ENCODE data around the gene STRN. TPM values are rescaled to one million over a fixed set of nuclear protein-coding genes. Genes with fewer than 3 reads are reported as not detected.
A peak's percentile ranks its signal among the peaks of the same experiment; 100 is the strongest.

The STRN gene
- total and polyA plus RNA-seq, 10 of the 15 experiments (the other 5 are each of a cell fraction or from before 2014, with no cell fraction given), result 1.00 to 19.2 (median 9.1) TPM

DNA sequence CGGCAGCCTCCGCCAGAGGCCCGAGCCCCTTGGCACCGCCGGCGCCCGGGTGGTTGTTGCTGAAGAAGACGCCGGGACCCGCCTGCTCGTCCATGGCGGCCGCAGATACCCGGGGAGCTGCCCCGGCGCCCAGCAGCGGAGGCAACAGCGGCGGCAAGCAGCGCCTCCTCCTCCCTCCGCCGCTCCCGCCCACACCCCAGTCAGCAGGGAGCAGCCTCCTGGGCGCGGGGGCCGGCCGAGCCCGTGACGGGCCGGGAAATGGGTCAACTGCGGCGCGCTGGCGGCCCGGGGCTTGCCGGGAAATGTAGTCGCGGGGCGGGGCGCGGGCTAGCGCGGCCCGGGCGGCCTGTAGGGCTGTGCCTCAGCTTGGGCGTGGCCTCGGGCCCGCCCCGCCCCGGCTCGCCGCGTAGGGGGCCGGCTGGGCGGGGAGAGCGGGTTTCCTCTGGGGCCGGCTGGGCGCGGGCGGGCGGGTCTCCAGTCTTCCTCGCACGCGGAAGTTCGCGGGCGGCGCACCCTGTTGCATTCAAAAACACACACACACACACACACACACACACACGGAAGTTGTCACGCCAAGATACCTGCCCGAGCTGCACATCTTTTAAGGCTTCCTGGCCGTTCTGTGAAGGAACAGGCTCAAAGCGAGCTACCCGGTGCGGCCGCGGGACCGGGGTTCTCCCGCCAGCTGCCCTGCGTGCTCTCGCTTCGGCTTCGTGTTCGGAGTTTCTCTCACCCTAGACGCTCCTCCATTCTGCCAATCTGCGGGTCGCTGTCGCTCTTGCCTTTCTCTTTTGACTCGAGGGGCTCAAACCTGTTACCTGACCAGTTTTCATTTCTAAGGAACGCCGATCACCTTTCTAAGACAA is at the start of gene STRN (continued):
- 0 out of 2 replicates have a peak, but pooled peaks have one; percentile 8 for TF ChIP-seq ZNF24 (IDR thresholded peaks at IDR 0.05)
- no peak; the same call in 1 of the 2 replicates for TF ChIP-seq NR2F1 (conservative IDR thresholded peaks at IDR 0.05)
- TF ChIP-seq, protein P1, sequence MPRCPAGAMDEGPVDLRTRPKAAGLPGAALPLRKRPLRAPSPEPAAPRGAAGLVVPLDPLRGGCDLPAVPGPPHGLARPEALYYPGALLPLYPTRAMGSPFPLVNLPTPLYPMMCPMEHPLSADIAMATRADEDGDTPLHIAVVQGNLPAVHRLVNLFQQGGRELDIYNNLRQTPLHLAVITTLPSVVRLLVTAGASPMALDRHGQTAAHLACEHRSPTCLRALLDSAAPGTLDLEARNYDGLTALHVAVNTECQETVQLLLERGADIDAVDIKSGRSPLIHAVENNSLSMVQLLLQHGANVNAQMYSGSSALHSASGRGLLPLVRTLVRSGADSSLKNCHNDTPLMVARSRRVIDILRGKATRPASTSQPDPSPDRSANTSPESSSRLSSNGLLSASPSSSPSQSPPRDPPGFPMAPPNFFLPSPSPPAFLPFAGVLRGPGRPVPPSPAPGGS (IDR thresholded peaks at IDR 0.05; ENCODE audit: borderline replicate concordance, insufficient read depth, low read depth, low read length, poor library complexity, severe bottlenecking), result no peak
- no peak for TF ChIP-seq EED (IDR thresholded peaks at IDR 0.05; ENCODE audit: low read depth)
- TF ChIP-seq, protein P2, sequence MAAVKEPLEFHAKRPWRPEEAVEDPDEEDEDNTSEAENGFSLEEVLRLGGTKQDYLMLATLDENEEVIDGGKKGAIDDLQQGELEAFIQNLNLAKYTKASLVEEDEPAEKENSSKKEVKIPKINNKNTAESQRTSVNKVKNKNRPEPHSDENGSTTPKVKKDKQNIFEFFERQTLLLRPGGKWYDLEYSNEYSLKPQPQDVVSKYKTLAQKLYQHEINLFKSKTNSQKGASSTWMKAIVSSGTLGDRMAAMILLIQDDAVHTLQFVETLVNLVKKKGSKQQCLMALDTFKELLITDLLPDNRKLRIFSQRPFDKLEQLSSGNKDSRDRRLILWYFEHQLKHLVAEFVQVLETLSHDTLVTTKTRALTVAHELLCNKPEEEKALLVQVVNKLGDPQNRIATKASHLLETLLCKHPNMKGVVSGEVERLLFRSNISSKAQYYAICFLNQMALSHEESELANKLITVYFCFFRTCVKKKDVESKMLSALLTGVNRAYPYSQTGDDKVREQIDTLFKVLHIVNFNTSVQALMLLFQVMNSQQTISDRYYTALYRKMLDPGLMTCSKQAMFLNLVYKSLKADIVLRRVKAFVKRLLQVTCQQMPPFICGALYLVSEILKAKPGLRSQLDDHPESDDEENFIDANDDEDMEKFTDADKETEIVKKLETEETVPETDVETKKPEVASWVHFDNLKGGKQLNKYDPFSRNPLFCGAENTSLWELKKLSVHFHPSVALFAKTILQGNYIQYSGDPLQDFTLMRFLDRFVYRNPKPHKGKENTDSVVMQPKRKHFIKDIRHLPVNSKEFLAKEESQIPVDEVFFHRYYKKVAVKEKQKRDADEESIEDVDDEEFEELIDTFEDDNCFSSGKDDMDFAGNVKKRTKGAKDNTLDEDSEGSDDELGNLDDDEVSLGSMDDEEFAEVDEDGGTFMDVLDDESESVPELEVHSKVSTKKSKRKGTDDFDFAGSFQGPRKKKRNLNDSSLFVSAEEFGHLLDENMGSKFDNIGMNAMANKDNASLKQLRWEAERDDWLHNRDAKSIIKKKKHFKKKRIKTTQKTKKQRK (IDR thresholded peaks at IDR 0.05; ENCODE audit: low read depth, low read length), result no peak
- TF ChIP-seq RUNX3 (IDR thresholded peaks at IDR 0.05; ENCODE audit: low read length), result peak; percentile 6; the same call in 1 of the 2 replicates
- TF ChIP-seq, protein P3, sequence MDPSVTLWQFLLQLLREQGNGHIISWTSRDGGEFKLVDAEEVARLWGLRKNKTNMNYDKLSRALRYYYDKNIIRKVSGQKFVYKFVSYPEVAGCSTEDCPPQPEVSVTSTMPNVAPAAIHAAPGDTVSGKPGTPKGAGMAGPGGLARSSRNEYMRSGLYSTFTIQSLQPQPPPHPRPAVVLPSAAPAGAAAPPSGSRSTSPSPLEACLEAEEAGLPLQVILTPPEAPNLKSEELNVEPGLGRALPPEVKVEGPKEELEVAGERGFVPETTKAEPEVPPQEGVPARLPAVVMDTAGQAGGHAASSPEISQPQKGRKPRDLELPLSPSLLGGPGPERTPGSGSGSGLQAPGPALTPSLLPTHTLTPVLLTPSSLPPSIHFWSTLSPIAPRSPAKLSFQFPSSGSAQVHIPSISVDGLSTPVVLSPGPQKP (IDR thresholded peaks at IDR 0.05; ENCODE audit: low read depth, low read length), result 0 out of 2 replicates have a peak, but pooled peaks have one; percentile 32
- TF ChIP-seq CBX3 (IDR thresholded peaks at IDR 0.05; ENCODE audit: borderline replicate concordance, low read depth), result no peak
- TF ChIP-seq, protein P4, sequence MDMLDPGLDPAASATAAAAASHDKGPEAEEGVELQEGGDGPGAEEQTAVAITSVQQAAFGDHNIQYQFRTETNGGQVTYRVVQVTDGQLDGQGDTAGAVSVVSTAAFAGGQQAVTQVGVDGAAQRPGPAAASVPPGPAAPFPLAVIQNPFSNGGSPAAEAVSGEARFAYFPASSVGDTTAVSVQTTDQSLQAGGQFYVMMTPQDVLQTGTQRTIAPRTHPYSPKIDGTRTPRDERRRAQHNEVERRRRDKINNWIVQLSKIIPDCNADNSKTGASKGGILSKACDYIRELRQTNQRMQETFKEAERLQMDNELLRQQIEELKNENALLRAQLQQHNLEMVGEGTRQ (IDR thresholded peaks at IDR 0.05; ENCODE audit: borderline replicate concordance, low read depth, low read length), result no peak
- TF ChIP-seq IKZF2 (IDR thresholded peaks at IDR 0.05), result peak in 1 of 2 experiments; percentile 68; a peak in 2 of 4 replicates
- TF ChIP-seq SIX5 (IDR thresholded peaks at IDR 0.05; ENCODE audit: low read depth, low read length, severe bottlenecking), result peak; percentile 90
- TF ChIP-seq SMC3 (IDR thresholded peaks at IDR 0.05; ENCODE audit: borderline replicate concordance, low read length), result no peak
- 0 out of 2 replicates have a peak, but pooled peaks have one; percentile 29 for TF ChIP-seq PML (IDR thresholded peaks at IDR 0.05; ENCODE audit: low read length)
- TF ChIP-seq NRF1 (conservative IDR thresholded peaks at IDR 0.05; ENCODE audit: low read depth, low read length), result 0 out of 2 replicates have a peak, but pooled peaks have one; percentile 1
- TF ChIP-seq TCF12 (IDR thresholded peaks at IDR 0.05; ENCODE audit: low read depth, low read length), result peak; percentile 66; the same call in 1 of the 2 replicates
- no peak for TF ChIP-seq ZBED1 (IDR thresholded peaks at IDR 0.05; ENCODE audit: borderline replicate concordance)
- TF ChIP-seq HDAC6 (IDR thresholded peaks at IDR 0.05; ENCODE audit: unreplicated experiment), result no peak
- TF ChIP-seq STAT1 (conservative IDR thresholded peaks at IDR 0.05), result no peak
- peak in 1 of 2 experiments; percentile 86; a peak in 2 of 4 replicates for TF ChIP-seq ETV6 (conservative IDR thresholded peaks at IDR 0.05 in 1 of 2, IDR thresholded peaks at IDR 0.05 in 1 of 2; ENCODE audit: borderline replicate concordance in 1 of 2, low read depth in 1 of 2)
- TF ChIP-seq, protein P5, sequence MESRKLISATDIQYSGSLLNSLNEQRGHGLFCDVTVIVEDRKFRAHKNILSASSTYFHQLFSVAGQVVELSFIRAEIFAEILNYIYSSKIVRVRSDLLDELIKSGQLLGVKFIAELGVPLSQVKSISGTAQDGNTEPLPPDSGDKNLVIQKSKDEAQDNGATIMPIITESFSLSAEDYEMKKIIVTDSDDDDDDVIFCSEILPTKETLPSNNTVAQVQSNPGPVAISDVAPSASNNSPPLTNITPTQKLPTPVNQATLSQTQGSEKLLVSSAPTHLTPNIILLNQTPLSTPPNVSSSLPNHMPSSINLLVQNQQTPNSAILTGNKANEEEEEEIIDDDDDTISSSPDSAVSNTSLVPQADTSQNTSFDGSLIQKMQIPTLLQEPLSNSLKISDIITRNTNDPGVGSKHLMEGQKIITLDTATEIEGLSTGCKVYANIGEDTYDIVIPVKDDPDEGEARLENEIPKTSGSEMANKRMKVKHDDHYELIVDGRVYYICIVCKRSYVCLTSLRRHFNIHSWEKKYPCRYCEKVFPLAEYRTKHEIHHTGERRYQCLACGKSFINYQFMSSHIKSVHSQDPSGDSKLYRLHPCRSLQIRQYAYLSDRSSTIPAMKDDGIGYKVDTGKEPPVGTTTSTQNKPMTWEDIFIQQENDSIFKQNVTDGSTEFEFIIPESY (IDR thresholded peaks at IDR 0.05), result no peak
- no peak for TF ChIP-seq MTA3 (IDR thresholded peaks at IDR 0.05; ENCODE audit: borderline replicate concordance, low read length)

Measured in GM12878 (cell line).